DMS79 (cell line): ENCODE results near the gene WDR88.
"Not testable (repeated sequence)": the region's sequence is repeated elsewhere in the genome, so short reads cannot be mapped to it uniquely, and the experiment has no call there.

ENCODE experiments used
- DNase-seq: peaks from one replicate; lab custom pipeline; 2025; lab: John Stamatoyannopoulos, UW

WDR88 gene

GRCh38 chr19:33129901-33130300, 2.0 kb upstream of the WDR88 start:
- no peak for DNase-seq

DNA sequence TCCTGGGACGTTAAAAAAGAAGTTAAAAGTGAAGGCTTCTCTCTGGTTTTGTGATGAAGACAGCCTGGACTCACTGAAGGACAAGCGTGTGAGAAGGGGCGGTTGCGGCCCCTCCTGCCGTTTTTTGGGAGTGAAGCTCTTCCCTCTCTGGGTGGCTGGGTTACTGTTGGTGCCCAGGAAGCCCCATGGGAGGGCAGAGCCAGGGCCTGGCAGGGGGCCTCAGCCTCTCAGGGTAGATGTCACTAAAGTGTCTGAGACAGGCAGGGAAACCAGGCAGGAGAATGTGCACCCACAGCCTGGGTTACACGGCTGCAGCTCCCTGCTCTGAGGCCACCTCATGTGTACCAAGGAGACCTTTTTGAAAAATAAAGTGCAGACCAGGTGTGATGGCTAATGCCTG, 1.5 kb upstream of the WDR88 start:
- no peak for DNase-seq

DNA sequence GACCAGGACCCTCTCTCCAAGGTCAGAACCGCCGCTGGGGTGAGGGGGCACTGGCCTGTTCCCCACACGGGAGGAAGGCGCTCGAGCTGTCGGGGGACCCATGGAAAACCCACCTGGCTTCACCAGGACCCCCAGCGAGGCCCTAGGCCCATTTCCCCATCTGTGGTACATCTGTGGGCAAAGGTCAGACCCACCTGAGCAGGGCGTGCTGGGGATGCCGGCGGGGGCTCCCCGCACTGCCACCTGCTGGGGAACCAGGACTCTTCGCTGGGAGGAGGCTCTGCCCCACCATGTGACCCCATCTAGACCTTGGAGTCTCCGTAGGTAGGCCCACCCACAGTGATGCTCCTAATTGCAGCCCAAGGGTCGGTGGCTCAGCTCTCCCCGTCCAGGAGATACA, 511 bp downstream of the WDR88 start:
- no peak for DNase-seq

- peak; percentile 19 for DNase-seq
Observed at GRCh38 chr19:33133438-33134031, 1.6 kb downstream of the WDR88 start.

DNA sequence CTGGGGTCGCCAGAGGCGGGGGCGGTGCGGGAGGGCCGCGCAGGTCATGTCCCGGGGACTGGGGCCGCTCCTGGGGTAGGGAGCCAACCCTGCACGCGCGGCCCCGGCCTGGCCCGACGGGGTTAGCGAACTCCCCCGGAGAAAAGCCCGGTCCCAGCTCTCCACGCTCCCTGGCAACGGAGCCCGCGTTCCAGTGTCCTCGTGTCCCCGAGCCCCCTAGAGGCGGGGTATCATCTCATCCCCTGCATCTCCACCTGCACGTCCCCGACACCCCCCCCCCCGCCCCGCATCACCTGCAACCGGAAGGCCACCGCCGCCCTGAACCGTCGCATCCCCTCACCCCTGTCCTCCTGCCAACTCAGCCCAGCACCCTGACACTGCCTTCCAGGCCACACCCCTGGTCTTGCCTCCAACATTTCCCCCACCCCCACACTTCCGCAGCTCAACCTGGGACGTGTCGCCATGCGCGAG, 2.7 kb downstream of the WDR88 start:
- DNase-seq, result no peak

GRCh38 chr19:33139165-33139564, 7.3 kb downstream of the WDR88 start:
- DNase-seq, result no peak

GRCh38 chr19:33143897-33144405, 12.0 kb downstream of the WDR88 start:
- DNase-seq, result peak; percentile 2

- no peak for DNase-seq
Observed at GRCh38 chr19:33146209-33146608, 14.3 kb downstream of the WDR88 start.

- DNase-seq, result no peak
Observed at GRCh38 chr19:33147538-33147937, 15.6 kb downstream of the WDR88 start.

DNA sequence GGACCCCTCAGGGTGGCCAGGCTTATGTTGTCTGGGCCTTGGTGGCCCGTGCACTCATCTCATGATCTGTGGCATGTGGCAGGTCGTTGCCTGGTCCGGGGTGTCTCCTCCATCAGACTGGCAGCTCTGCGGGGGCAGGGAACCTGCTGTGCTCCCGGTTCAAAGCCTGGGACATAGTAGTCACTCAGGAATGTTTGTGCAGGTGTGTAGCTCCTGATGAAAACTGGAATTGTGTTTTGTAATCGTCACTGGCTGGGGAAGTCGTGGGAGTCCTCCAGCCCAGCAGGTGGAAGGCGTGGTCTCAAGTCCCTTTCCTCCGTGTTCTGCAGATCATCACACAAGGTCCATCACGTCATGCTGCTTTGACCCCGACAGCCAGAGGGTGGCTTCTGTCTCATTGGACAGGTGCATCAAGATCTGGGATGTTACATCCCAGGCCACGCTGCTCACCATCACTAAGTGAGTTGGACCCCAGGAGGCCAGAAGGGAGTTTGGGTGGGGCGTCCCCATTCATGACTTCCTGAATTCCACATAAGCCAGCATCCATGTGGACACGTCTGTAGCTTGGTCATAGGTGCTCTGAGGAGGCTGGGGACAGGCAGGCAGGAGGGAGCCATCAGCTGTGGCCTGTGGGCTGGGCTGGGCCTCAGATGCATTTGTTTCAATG, 19.1 kb downstream of the WDR88 start:
- DNase-seq, result no peak

DNA sequence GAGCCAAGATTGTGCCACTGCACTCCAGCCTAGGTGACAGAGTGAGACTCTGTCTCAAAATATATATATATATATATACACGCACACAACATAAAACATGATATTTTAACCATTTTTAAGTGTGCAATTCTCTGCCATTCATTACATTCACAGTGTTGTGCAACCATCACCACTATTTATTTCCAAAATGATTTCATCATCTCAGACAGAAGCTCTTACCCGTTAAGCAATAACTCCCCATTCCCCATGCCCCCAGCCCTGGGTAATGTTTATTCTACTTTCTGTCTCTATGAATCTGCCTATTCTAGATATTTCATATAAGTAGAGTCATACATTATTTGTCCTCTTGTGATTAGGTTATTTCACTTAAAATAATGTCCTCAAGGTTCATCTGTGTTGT, 20.3 kb downstream of the WDR88 start:
- no peak for DNase-seq

- not testable (repeated sequence) for DNase-seq
Observed at GRCh38 chr19:33152625-33153024, 20.7 kb downstream of the WDR88 start.

DNA sequence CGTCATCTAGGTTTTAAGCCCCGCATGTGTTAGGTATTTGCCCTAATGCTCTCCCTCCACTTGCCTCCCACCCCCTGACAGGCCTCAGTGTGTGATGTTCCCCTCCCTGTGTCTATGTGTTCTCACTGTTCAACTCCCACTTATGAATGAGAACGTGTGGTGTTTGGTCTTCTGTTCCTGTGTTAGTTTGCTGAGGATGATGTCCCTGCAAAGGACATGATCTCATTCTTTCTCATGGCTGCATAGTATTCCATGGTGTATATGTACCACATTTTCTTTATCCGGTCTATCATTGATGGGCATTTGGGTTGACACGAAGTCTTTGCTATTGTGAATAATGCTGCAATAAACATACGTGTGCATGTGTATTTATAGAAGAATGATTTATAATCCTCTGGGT, 22.4 kb downstream of the WDR88 start:
- not testable (repeated sequence) for DNase-seq

DNA sequence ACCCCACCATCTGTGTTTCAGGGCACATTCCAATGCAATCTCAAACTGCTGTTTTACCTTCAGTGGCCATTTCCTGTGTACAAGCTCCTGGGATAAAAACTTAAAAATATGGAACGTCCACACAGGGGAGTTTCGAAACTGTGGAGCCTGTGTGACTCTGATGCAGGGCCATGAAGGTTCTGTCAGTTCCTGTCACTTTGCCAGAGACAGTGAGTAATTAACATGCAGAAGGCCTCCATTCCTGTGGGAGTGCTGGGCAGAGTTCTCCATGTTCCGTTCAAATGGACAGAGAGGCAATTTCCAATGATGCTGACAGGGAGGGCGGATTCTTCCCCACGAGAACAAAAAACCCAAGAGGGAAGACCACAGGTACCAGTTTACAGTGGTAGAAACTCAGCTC, 24.4 kb downstream of the WDR88 start:
- no peak for DNase-seq

DNA sequence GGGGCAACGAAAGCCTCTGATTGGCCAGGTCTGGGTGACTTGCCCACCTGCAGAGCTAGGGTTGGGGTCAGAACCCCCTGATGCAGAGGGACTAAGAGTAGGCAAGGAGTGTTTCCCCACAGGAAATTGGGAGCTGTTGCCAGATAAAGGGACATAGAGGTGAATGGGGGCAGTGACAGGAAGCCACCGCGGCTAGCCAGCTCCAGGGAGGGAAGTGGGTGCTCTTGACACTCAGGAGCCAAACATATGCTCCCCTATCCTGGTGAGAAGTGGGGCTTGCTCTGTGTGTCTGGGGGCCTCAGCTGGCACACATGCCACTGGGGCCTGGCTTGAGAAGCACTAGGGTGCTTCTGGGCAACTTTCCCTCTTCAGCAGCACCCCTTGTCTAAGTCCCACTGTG, 26.0 kb downstream of the WDR88 start:
- DNase-seq, result no peak

DNA sequence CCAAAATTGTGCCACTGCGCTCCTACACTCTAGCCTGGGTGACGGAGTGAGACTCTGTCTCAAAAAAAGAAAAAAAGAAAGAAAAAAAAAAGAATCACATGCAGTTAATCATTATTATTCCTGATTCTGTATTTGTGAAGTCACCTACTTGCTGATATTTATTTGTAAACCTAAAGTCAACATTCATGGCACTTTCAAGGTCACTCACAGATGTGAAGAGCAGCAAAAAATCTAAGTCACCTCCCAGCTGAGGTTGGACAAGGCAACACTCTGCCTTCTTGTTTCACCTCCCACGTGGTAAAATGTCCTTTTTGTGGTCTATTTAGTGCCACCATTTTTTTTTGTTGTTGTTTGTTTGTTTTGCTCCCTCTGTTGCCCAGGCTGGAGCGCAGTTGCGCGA, 26.5 kb downstream of the WDR88 start:
- DNase-seq, result no peak

- DNase-seq, result no peak
Observed at GRCh38 chr19:33159149-33159548, 27.2 kb downstream of the WDR88 start.

DNA sequence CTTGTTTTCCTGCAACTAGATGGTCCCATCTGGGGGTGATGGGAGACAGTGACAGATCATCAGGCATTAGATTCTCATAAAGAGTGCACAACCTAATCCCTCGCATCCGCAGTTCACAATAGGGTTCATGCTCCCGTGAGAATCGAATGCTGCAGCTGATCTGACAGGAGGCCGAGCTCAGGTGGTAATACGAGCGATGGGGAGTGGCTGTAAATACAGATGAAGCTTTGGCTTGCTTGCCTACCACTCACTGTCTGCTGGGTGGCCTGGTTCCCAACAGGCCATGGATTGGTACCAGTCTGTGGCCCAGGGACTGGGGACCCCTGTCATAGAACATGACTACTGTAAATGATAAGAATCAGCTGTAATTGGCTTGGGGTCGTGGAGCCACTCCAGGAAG, 28.0 kb downstream of the WDR88 start:
- DNase-seq, result no peak

- DNase-seq, result no peak
Observed at GRCh38 chr19:33161201-33161600, 29.3 kb downstream of the WDR88 start.

DNA sequence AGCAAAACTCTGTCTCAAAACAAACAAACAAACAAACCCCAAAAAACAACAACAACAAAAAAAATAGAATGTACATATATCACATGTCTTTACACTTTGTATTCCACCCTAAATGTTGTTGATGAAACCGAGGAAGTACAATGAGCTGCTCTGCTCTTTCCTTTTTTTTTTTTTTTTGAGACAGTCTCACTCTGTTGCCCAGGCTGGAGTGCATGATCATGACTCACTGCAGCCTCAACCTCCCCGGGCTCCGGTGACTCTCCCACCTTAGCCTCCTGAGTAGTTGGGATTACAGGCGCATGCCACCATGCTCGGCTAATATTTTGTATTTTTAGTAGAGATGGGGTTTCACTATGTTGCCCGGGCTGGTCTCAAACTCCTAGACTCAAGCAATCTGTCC, 31.6 kb downstream of the WDR88 start:
- DNase-seq, result no peak

DNA sequence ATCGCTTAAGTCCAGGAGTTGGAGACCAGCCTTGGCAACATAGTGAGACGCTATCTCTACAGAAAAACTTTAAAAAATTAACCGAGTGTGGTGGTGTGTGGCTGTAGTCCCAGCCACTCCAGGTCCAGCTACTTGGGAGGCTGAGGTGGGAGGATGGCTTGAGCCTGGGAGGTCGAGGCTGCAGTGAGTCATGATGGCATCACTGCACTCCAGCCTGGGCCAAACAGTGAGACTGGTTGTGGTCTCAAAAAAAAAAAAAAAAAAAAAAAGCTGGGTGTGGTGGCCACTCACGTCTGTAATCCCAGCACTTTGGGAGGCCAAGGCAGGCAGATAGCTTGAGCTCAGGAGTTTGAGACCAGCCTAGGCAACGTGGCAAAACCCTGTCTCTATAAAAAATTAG, 34.1 kb downstream of the WDR88 start:
- DNase-seq, result not testable (repeated sequence)

DNA sequence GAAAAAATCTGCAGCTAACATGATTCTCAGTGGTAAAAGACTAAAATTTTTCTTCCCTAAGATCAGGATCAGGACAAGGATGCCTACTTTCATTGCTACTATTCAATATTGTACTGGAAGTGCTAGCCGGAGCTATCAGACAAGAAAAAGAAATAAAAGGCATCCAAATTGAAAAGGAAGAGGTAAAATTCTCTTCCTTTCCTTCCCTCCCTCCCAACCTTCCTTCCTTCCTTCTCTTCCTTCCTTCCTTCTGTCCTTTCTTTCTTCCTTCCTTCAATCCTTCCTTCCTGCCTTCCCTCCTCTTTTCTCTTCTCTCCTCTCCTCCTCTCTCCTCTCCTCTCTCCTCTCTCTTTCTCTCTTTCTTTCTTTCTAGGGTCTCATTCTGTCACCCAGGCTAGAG, 35.5 kb downstream of the WDR88 start:
- DNase-seq, result no peak

DNA sequence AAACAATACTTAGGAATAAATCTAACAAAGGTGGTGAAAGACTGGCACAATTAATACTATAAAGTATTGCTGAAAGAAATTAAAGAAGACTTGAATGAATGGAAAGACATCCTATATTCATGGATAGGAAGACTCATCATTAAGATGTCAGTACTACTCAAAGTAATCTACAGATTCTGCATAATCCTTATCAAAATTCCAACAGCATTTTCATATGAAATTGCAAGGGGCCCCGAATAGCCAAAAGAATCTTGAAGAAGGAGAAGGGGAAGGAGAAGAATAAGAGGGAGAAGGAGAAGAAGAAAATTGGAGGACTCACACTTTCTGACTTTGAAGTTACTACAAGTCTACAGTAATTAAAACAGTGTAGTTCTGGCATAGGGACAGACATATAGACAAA, 36.6 kb downstream of the WDR88 start:
- no peak for DNase-seq
